GM19397 (cell line): ENCODE measurements around the gene CASP2.

Source experiments
- ATAC-seq: cut with Tn5 transposase; IDR thresholded peaks from one replicate; pipeline ENCODE4 v1.9.1; 2021; ENCODE audit warnings: mild to moderate bottlenecking, moderate library complexity; ENCODE audit not compliant: unreplicated experiment

CASP2 gene

DNA sequence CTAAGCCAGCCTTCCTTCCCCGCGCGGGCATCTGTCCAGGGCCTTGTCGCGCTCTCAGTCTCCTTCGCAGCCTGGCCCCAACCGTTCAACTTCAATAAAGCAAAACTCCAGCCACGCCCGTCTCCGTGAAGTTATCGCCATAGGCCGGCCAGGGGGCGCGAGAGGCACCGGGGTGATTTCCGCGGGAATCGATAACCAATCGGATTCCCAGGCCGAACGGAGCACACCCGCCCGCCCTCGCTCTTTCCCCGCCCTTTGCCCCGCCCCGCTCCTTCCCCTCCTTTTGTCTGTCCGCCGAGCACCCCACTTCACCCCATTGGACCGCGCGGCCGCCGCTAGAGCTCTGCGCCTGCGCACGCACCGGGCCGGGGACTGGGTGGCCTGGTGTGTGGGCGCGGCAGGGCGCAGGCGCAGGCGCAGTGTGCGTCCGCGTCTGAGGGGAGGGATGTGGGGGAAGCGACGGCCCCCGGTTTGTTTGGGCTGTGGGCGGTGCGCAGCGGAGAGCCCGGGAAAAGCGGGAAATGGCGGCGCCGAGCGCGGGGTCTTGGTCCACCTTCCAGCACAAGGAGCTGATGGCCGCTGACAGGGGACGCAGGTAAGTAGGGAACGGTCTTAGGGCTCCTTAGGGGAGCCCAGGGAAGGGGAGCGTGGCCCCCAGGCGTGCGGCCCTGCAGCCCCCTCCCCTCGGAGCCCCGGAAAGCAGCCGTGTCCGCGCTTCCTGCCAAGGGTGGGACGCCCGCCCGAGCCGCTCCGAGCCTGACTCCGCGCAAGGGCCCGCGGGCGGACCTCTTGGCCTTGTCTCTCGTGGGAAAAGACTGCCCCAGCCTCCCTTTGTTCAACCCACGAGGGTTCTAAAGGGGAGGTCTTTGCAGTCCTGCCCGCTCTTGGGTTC is at the start of gene CASP2:
Gene CASP2, plus strand, starts transcription at position 417 of the 892 bp plus-strand sequence. Its CDS starts 105 bp downstream, at position 522.
- peak; percentile 92 for ATAC-seq

DNA sequence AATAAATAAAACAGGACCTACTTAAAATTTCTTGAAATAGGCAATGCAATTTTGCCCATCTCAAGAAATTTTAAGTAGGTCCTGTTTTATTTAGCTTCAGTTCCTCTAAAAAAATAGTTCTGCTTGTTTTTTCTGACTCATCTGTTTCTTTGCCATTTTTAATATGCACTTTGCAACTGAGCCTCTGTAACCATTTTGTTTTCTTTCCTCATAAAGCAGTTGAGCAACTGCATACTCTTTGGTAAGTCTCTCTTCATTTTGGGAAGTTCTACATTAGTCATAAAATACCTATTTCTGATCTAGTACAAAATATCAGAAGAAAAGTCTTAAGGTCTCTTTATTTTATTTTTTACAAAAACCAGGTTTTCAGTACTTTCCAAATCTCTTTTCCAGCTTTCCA is 48.3 kb upstream of the CASP2 start:
- ATAC-seq: no peak

DNA sequence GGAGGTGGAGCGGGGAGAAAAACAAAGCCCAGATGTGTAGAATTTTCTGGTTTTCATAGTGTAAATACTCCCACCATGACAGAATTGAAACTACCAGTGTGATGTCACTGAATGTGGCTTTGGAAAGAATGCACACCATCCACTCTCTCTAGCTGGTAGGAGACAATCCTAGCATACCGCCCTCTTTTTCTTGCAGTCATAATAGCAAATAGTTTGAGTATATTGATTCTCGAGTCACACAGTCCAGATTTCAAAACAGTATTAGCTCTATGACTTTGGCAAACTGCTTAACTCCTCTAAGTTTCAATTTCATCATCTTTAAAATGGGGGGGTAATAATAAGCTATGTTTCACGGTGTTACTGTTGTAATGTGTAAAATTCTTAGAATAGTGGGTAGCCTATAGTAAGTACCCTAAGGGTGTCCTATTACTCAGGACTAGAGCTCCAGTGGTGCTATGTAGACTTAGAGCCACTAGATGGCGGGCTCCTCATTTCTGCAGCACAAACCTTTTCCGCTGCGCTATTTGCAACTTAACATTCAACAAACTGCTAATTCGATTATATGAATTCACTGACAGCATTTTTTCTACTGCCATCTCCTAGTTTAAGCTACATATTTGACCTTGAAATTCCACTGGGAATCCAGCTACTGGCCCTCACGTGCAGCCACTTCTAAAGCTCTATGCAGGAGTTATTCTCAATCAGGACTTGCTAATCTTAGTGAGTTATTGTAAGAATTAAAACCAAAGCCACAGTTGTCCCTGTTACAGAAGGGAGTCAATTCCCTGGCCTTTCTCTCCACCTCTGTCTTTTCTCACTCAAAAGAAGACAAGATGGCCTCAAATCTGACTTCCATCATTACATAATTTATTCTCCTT is 47.6 kb upstream of the CASP2 start:
- ATAC-seq: peak; percentile 96

DNA sequence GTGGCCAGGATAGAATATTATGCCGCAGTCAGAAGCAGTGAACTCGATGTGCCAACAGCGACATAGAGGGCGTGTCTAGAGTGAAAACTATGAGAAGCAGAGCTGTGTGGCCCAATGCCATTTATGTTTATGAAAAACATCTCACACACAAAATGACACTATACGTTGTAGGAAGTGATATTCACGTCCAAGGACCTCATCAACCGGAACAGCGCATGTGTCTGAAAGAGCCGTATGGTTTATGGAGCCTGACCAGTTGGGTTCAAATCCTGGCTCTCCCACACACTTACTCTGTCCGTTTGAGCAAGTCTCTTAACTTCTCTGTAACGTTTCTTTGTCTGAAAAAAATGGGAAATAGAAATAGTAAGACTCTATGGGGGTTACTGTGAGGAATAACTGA is 45.8 kb upstream of the CASP2 start:
- ATAC-seq: no peak

DNA sequence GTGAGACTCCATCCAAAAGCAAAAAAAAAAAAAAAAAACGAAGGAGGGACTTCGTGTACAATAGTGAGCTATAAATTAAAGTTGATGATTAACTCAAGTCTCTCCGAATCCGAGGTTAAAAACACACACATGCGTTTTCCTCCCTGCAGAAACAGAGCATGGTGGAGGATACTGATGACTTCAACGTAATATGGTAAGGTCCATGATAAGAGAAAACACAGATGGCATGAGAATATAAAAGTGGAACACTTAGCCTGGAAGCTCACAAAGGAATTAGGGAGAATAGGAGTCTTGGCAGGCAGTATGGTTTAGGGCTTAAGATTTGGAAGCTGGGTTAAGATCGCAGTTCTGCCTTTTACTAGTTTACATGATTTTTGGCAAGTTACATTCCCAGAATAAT is 45.0 kb upstream of the CASP2 start:
- ATAC-seq: no peak

DNA sequence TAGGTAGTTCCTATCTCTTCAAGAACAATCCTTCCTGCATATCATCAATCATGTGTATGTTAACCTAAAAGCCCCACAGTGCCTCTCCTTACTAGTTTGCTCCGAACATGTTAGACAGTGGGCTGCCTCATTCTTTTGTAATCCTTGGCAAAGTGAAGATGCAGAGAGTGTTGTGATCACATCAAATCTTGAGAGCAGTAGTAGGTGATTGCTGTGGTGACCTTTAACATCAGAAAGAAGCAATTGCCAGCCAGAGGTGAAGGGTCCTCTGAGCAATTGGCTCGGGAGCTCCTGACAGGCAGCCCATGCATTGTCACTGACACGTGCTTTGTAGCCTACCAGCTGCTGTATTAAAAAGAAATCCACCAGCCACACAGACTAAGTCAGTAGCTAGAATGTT is 44.5 kb upstream of the CASP2 start:
- ATAC-seq: no peak

DNA sequence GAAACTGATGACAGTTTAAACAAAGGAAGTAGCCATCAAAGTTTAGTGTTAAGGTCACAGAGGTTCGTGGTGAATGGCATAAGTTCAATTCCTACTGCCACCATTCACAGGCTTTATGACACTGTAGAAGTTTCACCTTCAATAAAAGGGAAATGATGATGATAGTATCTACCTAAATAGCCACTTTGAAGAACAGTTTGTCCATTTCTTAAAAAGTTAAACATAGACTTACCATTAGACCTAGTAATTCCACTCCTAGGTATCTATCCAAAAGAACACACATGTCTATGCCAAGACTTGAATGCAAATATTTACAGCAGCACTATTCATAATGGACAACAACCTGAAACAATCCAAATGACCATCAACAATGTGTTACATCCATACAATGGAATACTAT is 43.8 kb upstream of the CASP2 start:
- ATAC-seq: no peak

DNA sequence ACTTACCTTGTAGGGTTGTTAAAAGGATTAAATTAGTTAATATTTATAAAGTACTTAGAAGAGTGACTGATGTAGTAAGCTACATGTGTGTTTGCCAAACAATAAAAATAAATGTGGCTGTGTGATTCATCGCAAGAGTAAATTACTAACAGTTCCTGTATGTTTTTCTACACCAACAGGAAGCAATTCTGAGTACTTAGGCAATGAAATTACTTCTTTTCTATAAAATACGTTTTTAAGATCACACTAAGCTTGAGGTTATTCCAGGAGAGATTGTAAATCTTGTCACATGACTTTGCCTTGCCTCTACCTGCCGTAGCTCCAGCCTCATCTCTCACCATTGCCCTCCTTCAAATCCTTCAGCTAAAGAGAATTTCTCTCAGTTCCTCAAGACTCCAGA is 43.0 kb upstream of the CASP2 start:
- ATAC-seq: no peak

DNA sequence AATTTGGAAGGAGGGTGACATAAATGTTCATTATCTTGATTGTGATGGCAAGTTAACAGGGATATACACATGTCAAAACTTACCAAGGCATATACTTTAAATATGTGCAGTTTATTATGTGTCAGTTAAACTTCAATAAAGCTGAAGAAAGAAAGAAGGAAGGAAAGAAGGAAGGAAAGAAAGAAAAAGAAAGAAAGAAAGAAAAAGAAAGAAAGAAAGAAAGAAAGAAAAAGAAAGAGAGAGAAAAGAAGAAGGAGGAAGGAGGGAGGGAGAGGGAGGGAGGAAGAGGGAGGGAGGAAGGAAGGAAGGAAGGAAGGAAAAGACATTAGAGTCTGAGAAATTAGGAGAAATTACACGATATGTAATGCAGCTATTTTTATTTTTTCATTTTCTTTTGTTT is 40.8 kb upstream of the CASP2 start:
- no peak for ATAC-seq

DNA sequence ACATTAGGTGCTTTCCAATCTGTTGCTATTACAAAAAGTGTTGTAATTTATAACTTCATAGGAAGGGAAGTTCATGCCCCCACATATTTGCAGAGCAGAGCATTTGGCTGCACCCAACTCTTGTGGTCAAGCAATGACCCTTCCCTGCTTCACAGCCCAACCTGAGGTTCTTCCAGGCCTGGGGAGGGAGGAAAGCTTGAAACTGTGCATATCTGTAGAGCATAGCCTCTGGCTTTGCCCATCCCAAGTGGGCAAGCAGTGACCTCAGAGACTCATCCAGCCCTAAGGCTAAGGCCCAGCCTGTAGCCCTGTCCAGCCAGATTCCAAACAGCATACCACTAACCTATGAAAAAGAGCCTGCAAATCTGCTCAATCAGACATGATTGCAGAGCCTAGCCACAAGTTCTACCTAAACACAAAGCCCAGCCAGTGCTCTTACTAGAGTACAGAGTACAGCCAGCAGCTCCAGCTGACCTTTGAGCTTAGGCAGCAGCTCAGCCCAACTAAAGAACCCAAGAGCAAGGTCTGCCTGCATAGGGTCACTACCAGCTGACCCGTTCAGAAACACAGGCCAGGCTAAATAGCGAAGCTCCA is 39.3 kb upstream of the CASP2 start:
- no peak for ATAC-seq

DNA sequence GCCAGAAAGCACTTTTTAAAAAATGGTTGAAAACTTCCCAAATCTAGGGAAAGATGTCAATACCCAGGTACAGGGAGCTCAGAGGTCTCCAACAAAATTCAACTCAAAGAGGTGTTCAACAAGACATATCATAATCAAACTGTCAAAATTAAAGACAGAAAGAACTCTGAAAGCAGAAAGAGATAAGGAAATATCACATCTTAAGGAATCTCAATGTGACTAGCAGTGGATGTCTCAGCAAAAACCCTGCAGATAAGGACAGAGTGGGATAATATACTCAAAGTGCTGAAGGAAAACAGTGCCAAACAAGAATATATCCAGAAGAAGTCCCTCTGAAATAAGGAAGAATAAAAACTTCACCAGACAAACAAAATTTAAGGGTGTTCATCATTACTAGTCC is 38.0 kb upstream of the CASP2 start:
- ATAC-seq: no peak

DNA sequence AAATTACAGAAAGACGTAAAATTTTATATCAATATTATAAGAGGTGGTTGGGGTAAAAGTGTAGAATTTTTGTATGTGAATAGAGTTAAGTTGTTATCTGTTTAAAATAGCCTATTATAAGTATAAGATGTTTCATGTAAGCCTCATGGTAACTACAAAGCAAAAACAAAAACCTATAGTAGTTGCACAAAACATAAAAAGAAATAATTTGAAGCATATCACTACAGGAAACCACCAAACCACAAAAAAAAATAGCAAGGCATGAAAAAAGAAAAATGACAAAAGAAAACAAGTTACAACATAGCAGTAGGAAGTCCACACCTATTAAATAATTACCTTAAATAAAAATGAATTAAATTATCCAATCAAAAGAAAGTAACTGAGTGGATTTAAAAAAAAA is 37.3 kb upstream of the CASP2 start:
- no peak for ATAC-seq

DNA sequence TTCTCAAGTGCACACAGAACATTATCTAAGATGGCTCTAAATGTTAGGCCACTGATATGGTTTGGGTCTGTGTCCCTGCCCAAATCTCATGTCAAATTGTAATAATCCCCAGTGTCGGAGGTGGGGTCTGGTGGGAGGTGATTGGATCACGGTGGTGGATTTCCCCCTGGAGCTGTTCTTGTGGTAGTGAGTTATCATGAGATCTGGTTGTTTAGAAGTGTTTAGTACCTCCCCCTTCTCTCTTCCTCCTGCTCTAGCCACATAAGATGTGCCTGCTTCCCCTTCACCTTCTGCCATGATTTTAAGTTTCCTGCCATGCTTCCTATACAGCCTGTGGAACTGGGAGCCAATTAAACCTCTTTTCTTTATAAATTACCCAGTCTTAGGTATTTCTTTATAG is 36.1 kb upstream of the CASP2 start:
- no peak for ATAC-seq

DNA sequence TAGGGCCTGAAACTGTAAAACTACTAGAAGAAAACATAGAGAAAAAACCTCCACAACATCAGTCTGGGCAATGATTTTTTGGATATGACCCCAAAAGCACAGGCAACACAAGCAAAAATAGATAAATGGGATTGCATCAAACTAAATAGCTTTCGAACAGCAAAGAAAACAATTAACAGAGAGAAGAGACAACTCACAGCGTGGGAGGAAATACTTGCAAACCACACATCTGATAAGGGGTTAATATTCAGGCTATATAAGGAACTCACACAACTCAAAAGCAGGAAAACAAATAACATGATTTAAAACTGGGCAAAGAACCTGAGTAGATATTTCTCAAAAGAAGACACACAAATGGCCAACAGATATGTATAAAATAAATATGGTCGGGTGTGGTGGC is 32.6 kb upstream of the CASP2 start:
- no peak for ATAC-seq

DNA sequence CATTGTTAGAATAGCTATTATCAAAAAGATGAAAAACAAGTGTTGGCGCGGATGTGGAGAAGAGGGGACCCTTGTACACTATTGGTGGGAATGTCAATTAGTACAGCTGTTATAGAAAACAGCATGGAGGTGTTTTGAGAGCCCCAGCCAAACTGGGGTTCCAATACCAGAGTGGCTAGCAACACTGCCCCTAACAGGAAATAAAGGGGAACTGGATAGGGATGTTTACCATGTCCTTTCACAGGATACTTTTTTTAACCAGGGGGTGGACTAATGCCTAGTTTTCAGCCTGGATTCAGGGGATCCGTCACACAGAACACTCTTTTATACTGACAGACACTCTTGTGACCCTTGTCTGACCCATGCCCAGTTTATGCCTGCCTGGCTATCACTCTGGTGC is 31.8 kb upstream of the CASP2 start:
- ATAC-seq: no peak

DNA sequence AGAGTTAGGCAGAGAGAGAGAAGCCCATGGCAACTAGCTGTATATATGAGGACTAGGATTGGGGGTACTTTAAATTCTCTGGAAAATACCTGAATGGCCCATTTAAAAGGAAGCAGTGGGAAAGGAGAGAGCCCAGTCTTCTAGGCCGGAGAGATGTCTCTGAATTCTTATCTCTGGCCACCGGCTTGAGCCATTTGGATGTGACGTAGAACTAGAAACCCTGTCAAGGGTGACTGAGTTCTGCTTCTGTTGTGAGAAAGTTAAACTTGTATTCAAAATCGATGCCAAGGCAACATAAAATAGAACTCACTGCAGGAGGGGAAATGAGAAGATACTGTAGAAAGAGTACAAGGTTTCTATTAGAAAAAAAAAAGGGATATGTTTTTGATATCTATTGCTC is 31.2 kb upstream of the CASP2 start:
- ATAC-seq: peak; percentile 59

DNA sequence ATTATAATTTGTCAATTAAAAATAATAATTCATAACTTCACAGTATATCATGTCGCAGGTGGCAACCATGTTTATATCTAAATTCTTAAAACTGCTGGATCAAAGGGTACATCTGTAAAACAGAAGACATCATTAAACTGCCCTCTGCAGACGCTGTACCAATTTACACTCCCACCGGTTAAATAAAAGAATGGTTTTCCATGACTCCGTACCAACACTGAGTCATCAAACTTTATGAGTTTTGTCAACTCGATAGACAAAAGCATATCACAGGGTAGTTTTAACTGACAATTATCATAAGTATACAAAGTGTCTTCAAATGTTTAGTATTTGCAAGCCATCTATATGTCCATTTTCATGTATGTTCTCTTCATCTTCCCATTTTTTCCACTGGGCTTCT is 30.6 kb upstream of the CASP2 start:
- no peak for ATAC-seq

DNA sequence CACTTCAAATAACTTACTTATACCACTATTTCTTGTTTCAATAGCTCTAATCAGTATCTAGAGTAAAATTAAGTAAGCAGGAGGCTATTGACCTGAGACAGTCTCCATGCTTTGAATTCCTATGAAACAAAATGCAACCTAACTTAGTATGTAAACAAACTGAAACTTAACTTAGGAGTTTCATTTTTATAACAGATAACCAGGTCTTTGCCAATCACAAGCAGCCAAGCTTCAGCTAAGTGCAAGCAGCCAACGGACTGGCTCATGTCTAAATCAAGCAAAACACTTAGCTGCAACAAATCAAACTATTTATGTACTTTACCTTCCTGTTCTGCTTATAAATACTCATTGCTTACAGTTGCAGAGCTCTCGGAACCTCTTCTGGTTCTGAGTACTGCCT is 29.3 kb upstream of the CASP2 start:
- ATAC-seq: no peak

DNA sequence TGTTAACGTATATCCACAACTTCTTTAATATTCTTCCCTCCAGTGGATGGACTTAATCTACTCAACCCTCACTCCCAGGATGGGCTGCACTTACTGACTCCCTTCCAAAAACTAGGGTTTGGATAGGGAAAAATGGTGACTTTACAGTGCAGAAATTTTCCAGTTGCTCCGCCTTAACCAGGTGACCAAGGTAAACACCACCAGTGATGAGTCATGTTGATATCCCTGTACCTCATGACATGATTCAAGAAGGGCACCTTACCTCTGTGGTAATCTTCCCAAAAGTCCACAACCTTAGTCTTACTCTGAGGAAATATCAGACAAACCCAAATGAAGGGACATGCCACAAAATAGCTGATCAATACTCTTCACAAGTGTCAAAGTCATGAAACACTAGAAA is 28.4 kb upstream of the CASP2 start:
- ATAC-seq: no peak

DNA sequence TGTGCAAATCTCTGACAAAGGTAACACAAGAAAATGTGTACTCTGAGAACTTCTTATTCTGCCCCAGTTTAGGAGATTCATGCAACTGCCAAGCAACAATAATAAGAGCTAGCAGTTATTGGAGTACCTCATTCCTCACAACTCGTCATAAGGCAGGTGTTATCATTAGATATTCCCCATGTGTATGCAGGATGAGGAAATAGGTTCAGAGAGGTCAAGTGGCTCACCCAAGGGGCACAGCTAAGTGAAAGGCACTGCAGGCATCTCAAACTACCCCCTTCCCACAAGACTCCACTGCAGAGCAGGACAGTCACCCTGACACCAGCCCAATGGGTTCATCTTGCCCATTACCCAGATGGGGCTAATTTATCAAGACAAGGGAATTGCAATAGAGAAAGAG is 26.2 kb upstream of the CASP2 start:
- ATAC-seq: no peak
